HCT116 (cell line): ENCODE data around the gene CERS5. TPM values are rescaled to one million over a fixed set of nuclear protein-coding genes. Genes with fewer than 3 reads are reported as not detected.
A peak's percentile ranks its signal among the peaks of the same experiment; 100 is the strongest.

ENCODE experiments used
- ATAC-seq: fragments of 200-7000 bp; cut with Tn5 transposase; 2 replicates; pipeline ENCODE4 v1.9.1; 2020; ENCODE audit warnings: mild to moderate bottlenecking, moderate library complexity
- BruUV-seq: library from RNA; stranded (reverse); fragments of 400-500 nt; replicated peaks from 2 replicates; lab custom pipeline; 2021; lab: Mats Ljungman, UMichigan
- CTCF ChIA-PET: fragments of 300-600 bp; sonication (Branson Sonifier 250); formaldehyde crosslinking; loops from one replicate; lab custom pipeline; 2021; ENCODE audit warnings: antibody characterized with exemption; lab: Charles Lee
- POLR2A ChIA-PET: fragments of 300-600, 350-600 bp; sonication (Branson Sonifier 250); formaldehyde crosslinking; loops from one replicate; lab custom pipeline; 2021; ENCODE audit warnings: antibody characterized with exemption; lab: Charles Lee
- RAD21 ChIA-PET, 2 experiments: fragments of 300-600 bp; sonication (Branson Sonifier 250); formaldehyde crosslinking; loops; one replicate each; lab custom pipeline; 2023; ENCODE audit warnings: low total read pairs in 2 of 2; ENCODE audit not compliant: uncharacterized antibody in 2 of 2, unreplicated experiment in 2 of 2, low non-redundant PET in 1 of 2; lab: Charles Lee
- DNase-seq: peaks from one replicate; pipeline ENCODE4 v3.0.0-alpha.2; 2010; ENCODE audit warnings: low read depth, low spot score
- H2AFZ ChIP-seq: fragments of 200-600 bp; shearing (Covaris generic), sonication (generic); 2 replicates; pipeline ENCODE4 v1.6.1; 2017; ENCODE audit warnings: low read depth, mixed run types, mixed read lengths, antibody characterized with exemption, low read length; ENCODE audit not compliant: poor library complexity, severe bottlenecking
- H3K27ac ChIP-seq: 2 replicates; pipeline ENCODE4 v1.5.1; 2012; ENCODE audit warnings: low read depth, low read length
- H3K27me3 ChIP-seq: fragments of 200-600 bp; sonication (generic); 2 replicates; pipeline ENCODE4 v1.6.1; 2016; ENCODE audit warnings: mixed run types, low read length, mixed read lengths; ENCODE audit not compliant: insufficient read depth
- H3K36me3 ChIP-seq, 2 experiments: fragments of 200-500 bp in 1 of 2; fragments of 200-600 bp in 1 of 2; sonication (Bioruptor generic) in 1 of 2; sonication (generic) in 1 of 2; 2 replicates each; pipeline versions ENCODE4 v1.5.1 to v1.6.1; 2014 to 2016; ENCODE audit warnings: low read length in 2 of 2, inconsistent platforms in 1 of 2, mixed read lengths in 1 of 2, mixed run types in 1 of 2; ENCODE audit not compliant: insufficient read depth in 2 of 2, control insufficient read depth in 1 of 2
- H3K4me1 ChIP-seq, 2 experiments: fragments of 200-600 bp in 1 of 2; sonication (generic) in 1 of 2; 2 replicates each; pipeline versions ENCODE4 v1.5.1 to v1.6.1; 2012 to 2017; ENCODE audit warnings: low read length in 2 of 2, inconsistent platforms in 1 of 2, mild to moderate bottlenecking in 1 of 2, mixed read lengths in 1 of 2, mixed run types in 1 of 2, moderate library complexity in 1 of 2; ENCODE audit not compliant: insufficient read depth in 2 of 2, control insufficient read depth in 1 of 2
- H3K4me2 ChIP-seq: fragments of 200-600 bp; sonication (generic); 2 replicates; pipeline ENCODE4 v1.6.1; 2017; ENCODE audit warnings: mixed run types, low read length, mixed read lengths
- H3K4me3 ChIP-seq, 2 experiments: fragments of 200-600 bp in 1 of 2; sonication (generic) in 1 of 2; replicated peaks in 1 of 2; 2 replicates each; pipeline ENCODE4 v1.5.1; 2011 to 2016; ENCODE audit warnings: low read length in 2 of 2, control low read depth in 1 of 2, low read depth in 1 of 2, mild to moderate bottlenecking in 1 of 2, mixed read lengths in 1 of 2, mixed run types in 1 of 2
- H3K79me2 ChIP-seq: fragments of 200-600 bp; sonication (generic); 2 replicates; pipeline ENCODE4 v1.6.1; 2017; ENCODE audit warnings: mild to moderate bottlenecking, mixed run types, low read length, moderate library complexity, mixed read lengths; ENCODE audit not compliant: insufficient read depth
- H3K9ac ChIP-seq: fragments of 200-600 bp; sonication (generic); 2 replicates; pipeline ENCODE4 v1.6.1; 2016; ENCODE audit warnings: low read length, mixed read lengths
- H3K9me2 ChIP-seq: fragments of 200-600 bp; sonication (generic), shearing (Covaris generic); 2 replicates; pipeline ENCODE4 v1.6.1; 2017; ENCODE audit warnings: mixed run types, mild to moderate bottlenecking, moderate library complexity; ENCODE audit not compliant: insufficient read depth
- H3K9me3 ChIP-seq, 2 experiments: fragments of 200-500 bp in 1 of 2; fragments of 200-600 bp in 1 of 2; sonication (Bioruptor generic) in 1 of 2; sonication (generic) in 1 of 2; 2 replicates each; pipeline ENCODE4 v1.6.1; 2014 to 2017; ENCODE audit warnings: low read length in 2 of 2, mixed read lengths in 2 of 2, inconsistent platforms in 1 of 2, low read depth in 1 of 2, mild to moderate bottlenecking in 1 of 2, mixed run types in 1 of 2, moderate library complexity in 1 of 2; ENCODE audit not compliant: control insufficient read depth in 1 of 2, insufficient read depth in 1 of 2
- H4K20me1 ChIP-seq: fragments of 200-600 bp; sonication (generic), shearing (Covaris generic); 2 replicates; pipeline ENCODE4 v1.6.1; 2017; ENCODE audit warnings: mixed run types, mild to moderate bottlenecking, moderate library complexity; ENCODE audit not compliant: insufficient read depth
- EZH2phosphoT487 ChIP-seq: fragments of 200-600 bp; IDR thresholded peaks from 2 replicates; pipeline ENCODE4 v1.6.1; 2018; ENCODE audit warnings: antibody characterized with exemption, borderline replicate concordance
- FOSL1 ChIP-seq: IDR thresholded peaks from 2 replicates; pipeline ENCODE4 v1.6.1; 2012; ENCODE audit warnings: low read depth
- REST ChIP-seq: IDR thresholded peaks from 2 replicates; pipeline ENCODE4 v1.6.1; 2012; ENCODE audit warnings: low read depth
- SIN3A ChIP-seq: IDR thresholded peaks from 2 replicates; pipeline ENCODE4 v1.6.1; 2012; ENCODE audit warnings: low read depth
- SRF ChIP-seq: IDR thresholded peaks from 2 replicates; pipeline ENCODE4 v1.6.1; 2012; ENCODE audit warnings: low read depth
- TCF7L2 ChIP-seq: IDR thresholded peaks from 2 replicates; pipeline ENCODE4 v1.7.0; 2011; ENCODE audit warnings: borderline replicate concordance, inconsistent platforms; ENCODE audit not compliant: insufficient read depth, insufficient read length; ENCODE audit errors: extremely low read depth
- intact Hi-C: fragments of 100-400 bp; cut with micrococcal nuclease; formaldehyde crosslinking; loops from 2 replicates; pipeline ENCODE4 v1.10.0; 2022
- total RNA-seq: library from RNA; stranded (reverse); gene quantifications from one replicate; pipeline ENCODE4 v1.2.1, GENCODE V29; 2021; ENCODE audit not compliant: unreplicated experiment

Gene CERS5
- total RNA-seq, 1 experiment from 2014 or later, result 33.4 TPM

GRCh38 chr12:50099302-50100008 lies 67.7 kb downstream of the CERS5 start:
- Histone ChIP-seq H3K4me3 (no peak overlapping the region), H3K9ac (no peak overlapping the region), H3K4me2 (no peak overlapping the region), H3K27ac (no peak overlapping the region), H3K27me3 (no peaks in the 10 kb centered on the region), H3K4me1 (peaks cover 10 to 12% of the 10 kb centered on the region in 2 experiments), H3K36me3 (peaks cover 42 to 46% of the 10 kb centered on the region in 2 experiments), H3K79me2 (no peaks in the 10 kb centered on the region; the same call in 1 of the 2 replicates), H3K9me2 (no peaks in the 10 kb centered on the region), H4K20me1 (no peaks in the 10 kb centered on the region), H2AFZ (no peak overlapping the region), H3K9me3 (no peaks in the 10 kb centered on the region)
- TSS peak; percentile 6 for BruUV-seq
- POLR2A ChIA-PET, result no interaction called here
- ATAC-seq (no peak), DNase-seq (no peak)
- CTCF ChIA-PET, result interaction anchor here (1.2 to 2.7 kb wide), 2 partner anchors 15 to 76 kb away, joined by 3 to 11 read pairs; partner anchors contain the start of gene SMARCD1
- RAD21 ChIA-PET, result no interaction called here
- TF ChIP-seq REST, result no peak
- intact Hi-C loops, result no loop called here

GRCh38 chr12:50097952-50098351 lies 69.2 kb downstream of the CERS5 start:
- Histone ChIP-seq H2AFZ (no peak overlapping the region), H4K20me1 (no peaks in the 10 kb centered on the region; the same call in 1 of the 2 replicates), H3K27ac (no peak overlapping the region), H3K79me2 (no peaks in the 10 kb centered on the region; the same call in 1 of the 2 replicates), H3K36me3 (peaks cover 48 to 50% of the 10 kb centered on the region in 2 experiments), H3K4me3 (no peak overlapping the region), H3K27me3 (no peaks in the 10 kb centered on the region), H3K9me3 (no peaks in the 10 kb centered on the region), H3K9ac (no peak overlapping the region), H3K9me2 (no peaks in the 10 kb centered on the region), H3K4me2 (no peak overlapping the region), H3K4me1 (no peaks in the 10 kb centered on the region)
- DNase-seq, result no peak
- intact Hi-C loops, result no loop called here
- ChIA-PET POLR2A (no interaction called here), CTCF (interaction anchor here (1.2 kb wide), 1 partner anchor 10 kb away, joined by 3 read pairs; no protein-coding TSS in a partner anchor), RAD21 (no interaction called here)
- no peak for TF ChIP-seq FOSL1
- no peak for TF ChIP-seq SRF
- no peak for TF ChIP-seq SIN3A
- TF ChIP-seq REST, result no peak
- no peak for TF ChIP-seq EZH2phosphoT487
- no peak for TF ChIP-seq TCF7L2
- no TSS peak for BruUV-seq
- ATAC-seq, result no peak
